HEK293T (cell line): ENCODE data around the gene KIAA1549.
A peak's percentile ranks its signal among the peaks of the same experiment; 100 is the strongest.
"Not testable (repeated sequence)": the region's sequence is repeated elsewhere in the genome, so short reads cannot be mapped to it uniquely, and the experiment has no call there.

Experiments
- CTCF ChIA-PET: fragments of 350-600 bp; formaldehyde crosslinking; extraction: SDS; loops from one replicate; lab custom pipeline; 2021; ENCODE audit warnings: antibody characterized with exemption, inconsistent platforms; lab: Yijun Ruan, JAX
- POLR2A ChIA-PET: fragments of 350-600 bp; formaldehyde crosslinking; extraction: SDS; loops from one replicate; lab custom pipeline; 2020; ENCODE audit warnings: antibody characterized with exemption, inconsistent platforms; lab: Yijun Ruan, JAX
- DNase-seq: peaks from one replicate; pipeline ENCODE4 v3.0.0; 2012; ENCODE audit warnings: mixed read lengths; ENCODE audit errors: extremely low spot score
- ARNT ChIP-seq: fragments of 450-650 bp; IDR thresholded peaks from 2 replicates; pipeline ENCODE4 v1.6.1; 2017; ENCODE audit warnings: mild to moderate bottlenecking
- BHLHE40 ChIP-seq: fragments of 450-650 bp; IDR thresholded peaks from 2 replicates; pipeline ENCODE4 v1.6.1; 2016; ENCODE audit warnings: mild to moderate bottlenecking, moderate library complexity, borderline replicate concordance
- CTBP1 ChIP-seq: fragments of 450-650 bp; IDR thresholded peaks from 2 replicates; pipeline ENCODE4 v1.6.1; 2016; ENCODE audit warnings: borderline replicate concordance
- ELF4 ChIP-seq: fragments of 450-650 bp; IDR thresholded peaks from 2 replicates; pipeline ENCODE4 v1.6.1; 2017; ENCODE audit warnings: antibody characterized with exemption
- FOXA1 ChIP-seq: fragments of 450-650 bp; IDR thresholded peaks from 2 replicates; pipeline ENCODE4 v1.6.1; 2016; ENCODE audit warnings: mild to moderate bottlenecking
- FOXK2 ChIP-seq: fragments of 450-650 bp; IDR thresholded peaks from 2 replicates; pipeline ENCODE4 v1.6.1; 2016; ENCODE audit warnings: mild to moderate bottlenecking
- FOXM1 ChIP-seq: fragments of 450-650 bp; IDR thresholded peaks from 2 replicates; pipeline ENCODE4 v1.6.1; 2017; ENCODE audit warnings: mild to moderate bottlenecking, borderline replicate concordance
- HDGF ChIP-seq: fragments of 450-650 bp; IDR thresholded peaks from 2 replicates; pipeline ENCODE4 v1.6.1; 2017; ENCODE audit warnings: antibody characterized with exemption, borderline replicate concordance
- L3MBTL2 ChIP-seq: fragments of 450-650 bp; conservative IDR thresholded peaks from 2 replicates; pipeline ENCODE4 v1.6.1; 2016; ENCODE audit warnings: mild to moderate bottlenecking
- LEF1 ChIP-seq: fragments of 450-650 bp; IDR thresholded peaks from 2 replicates; pipeline ENCODE4 v1.6.1; 2017; ENCODE audit warnings: mild to moderate bottlenecking, borderline replicate concordance
- NFRKB ChIP-seq: fragments of 450-650 bp; IDR thresholded peaks from 2 replicates; pipeline ENCODE4 v1.6.1; 2016; ENCODE audit warnings: mild to moderate bottlenecking, moderate library complexity
- SP1 ChIP-seq: fragments of 450-650 bp; IDR thresholded peaks from 2 replicates; pipeline ENCODE4 v1.6.1; 2017
- SUZ12 ChIP-seq: fragments of 450-650 bp; IDR thresholded peaks from 2 replicates; pipeline ENCODE4 v1.6.1; 2016; ENCODE audit warnings: mild to moderate bottlenecking
- TARDBP ChIP-seq: fragments of 450-650 bp; IDR thresholded peaks from 2 replicates; pipeline ENCODE4 v1.6.1; 2016
- ZNF384 ChIP-seq: fragments of 450-650 bp; IDR thresholded peaks from 2 replicates; pipeline ENCODE4 v1.6.1; 2016
- TF ChIP-seq, protein P1 (sequence below): fragments of 450-650 bp; IDR thresholded peaks from 2 replicates; pipeline ENCODE4 v1.6.1; 2016

Gene KIAA1549

DNA sequence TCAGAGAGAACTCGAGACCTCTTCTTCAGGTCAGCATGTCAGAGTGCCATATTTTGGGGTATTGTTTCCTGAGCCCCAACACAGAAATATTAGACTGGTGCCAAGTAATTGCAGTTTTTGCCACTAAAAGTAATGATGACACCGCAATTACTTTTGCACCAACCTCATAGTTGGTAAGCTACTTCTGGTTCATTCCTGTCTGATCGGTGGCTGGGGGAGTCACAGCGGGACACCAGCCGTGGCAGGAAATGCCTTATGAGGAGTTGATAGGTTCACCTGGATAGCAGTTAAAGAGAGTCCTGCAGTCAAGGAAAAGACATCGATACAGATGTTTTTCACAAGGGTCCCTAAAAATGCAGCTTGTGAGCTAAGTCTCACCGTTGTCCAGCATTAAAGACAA is 159.3 kb downstream of the KIAA1549 start:
- CTCF ChIA-PET: no interaction called here
- POLR2A ChIA-PET: no interaction called here
- no peak for DNase-seq
- TF ChIP-seq CTBP1 (no peak), SUZ12 (no peak), FOXK2 (no peak), ZNF384 (no peak), BHLHE40 (no peak), LEF1 (no peak), SP1 (no peak)

- CTCF ChIA-PET: no interaction called here
- POLR2A ChIA-PET: no interaction called here
- DNase-seq: no peak
- TF ChIP-seq SP1: no peak
- TF ChIP-seq, protein P1, sequence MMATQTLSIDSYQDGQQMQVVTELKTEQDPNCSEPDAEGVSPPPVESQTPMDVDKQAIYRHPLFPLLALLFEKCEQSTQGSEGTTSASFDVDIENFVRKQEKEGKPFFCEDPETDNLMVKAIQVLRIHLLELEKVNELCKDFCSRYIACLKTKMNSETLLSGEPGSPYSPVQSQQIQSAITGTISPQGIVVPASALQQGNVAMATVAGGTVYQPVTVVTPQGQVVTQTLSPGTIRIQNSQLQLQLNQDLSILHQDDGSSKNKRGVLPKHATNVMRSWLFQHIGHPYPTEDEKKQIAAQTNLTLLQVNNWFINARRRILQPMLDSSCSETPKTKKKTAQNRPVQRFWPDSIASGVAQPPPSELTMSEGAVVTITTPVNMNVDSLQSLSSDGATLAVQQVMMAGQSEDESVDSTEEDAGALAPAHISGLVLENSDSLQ: 0 out of 2 replicates have a peak, but pooled peaks have one; percentile 35
These were observed 161.6 kb downstream of the KIAA1549 start for GRCh38 chr7:138819625-138820024.

DNA sequence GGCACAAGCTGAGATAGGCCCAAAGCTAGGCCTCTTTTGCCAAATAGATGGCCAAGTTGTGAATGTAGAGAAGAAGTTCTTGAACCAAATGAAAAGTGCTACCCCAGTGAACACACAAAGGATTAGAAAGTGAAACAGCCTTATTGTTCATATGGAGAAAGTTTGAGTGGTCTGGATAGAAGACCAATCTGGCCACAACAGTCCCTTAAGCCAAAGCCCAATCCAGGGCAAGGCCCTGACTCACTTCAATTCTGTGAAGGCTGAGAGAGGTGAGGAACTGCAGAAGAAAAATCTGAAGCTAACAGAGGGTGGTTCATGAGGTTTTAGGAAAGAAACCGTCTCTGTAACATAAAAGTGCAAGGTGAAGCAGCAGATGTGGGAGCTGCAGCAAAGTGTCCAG is 164.5 kb downstream of the KIAA1549 start:
- ChIA-PET CTCF (no interaction called here), POLR2A (no interaction called here)
- no peak for TF ChIP-seq LEF1
- no peak for TF ChIP-seq FOXK2
- no peak for TF ChIP-seq L3MBTL2
- TF ChIP-seq ZNF384: no peak
- no peak for TF ChIP-seq FOXM1
- no peak for TF ChIP-seq FOXA1
- no peak for TF ChIP-seq SP1
- no peak for TF ChIP-seq ARNT
- no peak for TF ChIP-seq HDGF
- TF ChIP-seq CTBP1: no peak
- TF ChIP-seq, protein P1: no peak
- TF ChIP-seq TARDBP: no peak
- no peak for DNase-seq

- POLR2A ChIA-PET: no interaction called here
- CTCF ChIA-PET: interaction anchor here (0.6 to 0.7 kb wide), 2 partner anchors 39 to 40 kb away, joined by 3 read pairs; no protein-coding TSS in a partner anchor
These were observed 166.3 kb downstream of the KIAA1549 start for GRCh38 chr7:138814816-138815332.

GRCh38 chr7:138813945-138814344 is 167.2 kb downstream of the KIAA1549 start:
- ChIA-PET POLR2A (no interaction called here), CTCF (interaction anchor here (0.6 kb wide), 1 partner anchor 38 kb away, joined by 3 read pairs; no protein-coding TSS in a partner anchor)
- TF ChIP-seq, protein P1: no peak
- TF ChIP-seq ARNT: no peak
- no peak for TF ChIP-seq ZNF384
- TF ChIP-seq SP1: no peak
- no peak for TF ChIP-seq NFRKB
- no peak for TF ChIP-seq LEF1
- no peak for TF ChIP-seq FOXK2
- TF ChIP-seq HDGF: no peak
- no peak for TF ChIP-seq SUZ12
- no peak for TF ChIP-seq FOXM1
- no peak for TF ChIP-seq BHLHE40
- no peak for TF ChIP-seq FOXA1
- no peak for DNase-seq

More at GRCh38 chr7:138814816-138815332, 166.3 kb downstream of the KIAA1549 start:
- TF ChIP-seq ARNT (no peak), SUZ12 (no peak), LEF1 (no peak), L3MBTL2 (no peak), ELF4 (no peak), CTBP1 (no peak), ZNF384 (no peak), FOXA1 (no peak)
- TF ChIP-seq, protein P1: no peak
- no peak for DNase-seq

GRCh38 chr7:138811327-138811726 is 169.9 kb downstream of the KIAA1549 start:
- DNase-seq, POLR2A ChIA-PET, CTCF ChIA-PET: not testable (repeated sequence)

DNA sequence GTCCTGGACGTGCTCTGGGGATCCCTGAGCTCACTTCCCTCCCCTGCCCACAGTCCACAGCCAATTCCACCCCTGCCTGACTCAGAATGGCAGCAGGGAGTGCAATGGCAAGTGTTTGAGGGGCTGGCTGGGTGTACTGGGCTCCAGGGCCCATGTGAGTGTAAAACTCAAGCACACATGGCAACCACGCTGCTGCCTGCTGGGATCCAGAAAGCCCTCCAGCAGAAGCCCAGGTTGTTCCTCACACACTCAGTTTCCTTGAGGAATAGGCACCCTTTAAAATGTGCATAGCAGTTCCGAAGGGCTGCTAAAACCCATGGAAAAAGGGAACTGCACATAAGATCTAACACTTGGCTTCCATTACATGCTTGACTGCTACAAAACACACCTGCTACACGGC is 171.8 kb downstream of the KIAA1549 start:
- POLR2A ChIA-PET: no interaction called here
- no peak for TF ChIP-seq ELF4
- TF ChIP-seq NFRKB: no peak
- no peak for TF ChIP-seq BHLHE40
- TF ChIP-seq LEF1: no peak
- TF ChIP-seq SUZ12: no peak
- TF ChIP-seq SP1: no peak
- CTCF ChIA-PET: interaction anchor here (1.1 kb wide), 1 partner anchor 265 kb away, joined by 4 read pairs; no protein-coding TSS in a partner anchor
- DNase-seq: no peak
